Peyer's patch (tissue), 4 donors: ENCODE data around the gene CNKSR3. TPM values are rescaled to one million over a fixed set of nuclear protein-coding genes. Genes with fewer than 3 reads are reported as not detected.

Experiments used
- DNase-seq, 3 donors: peaks; one replicate each; pipeline ENCODE4 v3.0.0-alpha.2; 2017 to 2019
- H3K27ac ChIP-seq, 4 donors: fragments of 200-600 bp; sonication (generic); one replicate each; pipeline ENCODE4 v1.5.1; 2016 to 2019
- H3K27me3 ChIP-seq, 2 donors: fragments of 200-600 bp; sonication (generic); one replicate each; pipeline ENCODE4 v1.5.1; 2019
- H3K36me3 ChIP-seq, 3 donors: fragments of 200-600 bp; sonication (generic); one replicate each; pipeline ENCODE4 v1.5.1; 2016 to 2019
- H3K4me1 ChIP-seq, 4 donors: fragments of 200-600 bp; sonication (generic); one replicate each; pipeline ENCODE4 v1.5.1; 2016 to 2019
- H3K4me3 ChIP-seq, 4 donors: fragments of 200-600 bp; sonication (generic); 1 replicate in 3 of 4; 2 replicates in 1 of 4; pipeline ENCODE4 v1.5.1; 2016 to 2019; ENCODE audit warnings: mild to moderate bottlenecking in 1 of 4
- H3K9me3 ChIP-seq, 4 donors: fragments of 200-600 bp; sonication (generic); one replicate each; pipeline ENCODE4 v1.5.1; 2016 to 2019; ENCODE audit warnings: mild to moderate bottlenecking in 1 of 4
- CTCF ChIP-seq, 6 experiments: fragments of 450-650 bp in 4 of 6; fragments of 200-600 bp in 2 of 6; sonication (generic) in 1 of 6; IDR thresholded peaks; one replicate each; pipeline ENCODE4 v1.5.1; 2017 to 2019; ENCODE audit warnings: antibody characterized with exemption in 6 of 6, mild to moderate bottlenecking in 3 of 6, moderate library complexity in 1 of 6
- POLR2A ChIP-seq, 2 donors: fragments of 450-650 bp; IDR thresholded peaks; one replicate each; pipeline ENCODE4 v1.5.1; 2017; ENCODE audit warnings: antibody characterized with exemption in 2 of 2, mild to moderate bottlenecking in 2 of 2, moderate library complexity in 2 of 2
- total RNA-seq, 4 donors: library from RNA; depleted of rRNA; stranded (reverse); fragments of >200 nt; gene quantifications; one replicate each; pipeline ENCODE4 v1.1.0, GENCODE V29; 2016

The CNKSR3 gene
- total RNA-seq, 4 donors from 2014 or later, result 29.6 to 34.5 (median 30.1) TPM

GRCh38 chr6:154512201-154512600, 1.7 kb upstream of the CNKSR3 start:
- H3K4me1 ChIP-seq, result peaks cover 0 to 20% (median 6%) of the 10 kb centered on the region in 4 donors
- no peaks in the 10 kb centered on the region for H3K9me3 ChIP-seq
- H3K27ac ChIP-seq, result peak overlapping the region in 3 of 4 donors; percentile 81 to 93 (median 89)
- H3K36me3 ChIP-seq, result no peaks in the 10 kb centered on the region
- DNase-seq, result no peak
- peak overlapping the region in 2 of 4 donors; percentile 77 to 86 for H3K4me3 ChIP-seq
- no peaks in the 10 kb centered on the region for H3K27me3 ChIP-seq
- TF ChIP-seq POLR2A (IDR thresholded peaks at IDR 0.05), result no peak

- Histone ChIP-seq H3K4me1 (peaks cover 0 to 23% (median 6%) of the 10 kb centered on the region in 4 donors), H3K27ac (peak overlapping the region in 3 of 4 donors; percentile 81 to 93 (median 89))
These were observed 1.3 kb upstream of the CNKSR3 start for GRCh38 chr6:154511791-154512190.

GRCh38 chr6:154509421-154510143, 903 bp downstream of the CNKSR3 start:
- Histone ChIP-seq H3K4me3 (peak overlapping the region; percentile 46 to 86 (median 63)), H3K9me3 (no peaks in the 10 kb centered on the region), H3K27ac (peak overlapping the region; percentile 70 to 93 (median 85)), H3K4me1 (peaks cover 0 to 36% (median 6%) of the 10 kb centered on the region in 4 donors), H3K36me3 (no peaks in the 10 kb centered on the region), H3K27me3 (no peaks in the 10 kb centered on the region)
- DNase-seq, result peak in 2 of 3 donors; percentile 51 to 67
- no peak for TF ChIP-seq POLR2A (IDR thresholded peaks at IDR 0.05)
- TF ChIP-seq CTCF (IDR thresholded peaks at IDR 0.05), result no peak

More at GRCh38 chr6:154511791-154512190, 1.3 kb upstream of the CNKSR3 start:
- TF ChIP-seq CTCF (IDR thresholded peaks at IDR 0.05) (no peak), POLR2A (IDR thresholded peaks at IDR 0.05) (no peak)
- peak overlapping the region in 2 of 4 donors; percentile 77 to 86 for H3K4me3 ChIP-seq
- no peaks in the 10 kb centered on the region for H3K9me3 ChIP-seq
- no peak for DNase-seq
- no peaks in the 10 kb centered on the region for H3K36me3 ChIP-seq
- H3K27me3 ChIP-seq, result no peaks in the 10 kb centered on the region

- H3K4me1 ChIP-seq, result peaks cover 0 to 38% (median 5%) of the 10 kb centered on the region in 4 donors
- peak in 1 of 3 donors; percentile 71 for DNase-seq
- H3K27me3 ChIP-seq, result no peaks in the 10 kb centered on the region
- H3K4me3 ChIP-seq, result peak overlapping the region; percentile 46 to 86 (median 63)
- peak in 1 of 2 donors; percentile 57 for TF ChIP-seq POLR2A (IDR thresholded peaks at IDR 0.05)
- TF ChIP-seq CTCF (IDR thresholded peaks at IDR 0.05), result no peak
- no peaks in the 10 kb centered on the region for H3K9me3 ChIP-seq
- H3K27ac ChIP-seq, result peak overlapping the region; percentile 70 to 93 (median 85)
- H3K36me3 ChIP-seq, result no peaks in the 10 kb centered on the region
These were observed 1.7 kb downstream of the CNKSR3 start for GRCh38 chr6:154508573-154509375.

GRCh38 chr6:154506991-154507898, 3.2 kb downstream of the CNKSR3 start:
- DNase-seq, result no peak
- H3K4me3 ChIP-seq, result peak overlapping the region in 2 of 4 donors; percentile 77 to 86
- H3K27me3 ChIP-seq, result no peaks in the 10 kb centered on the region
- no peaks in the 10 kb centered on the region for H3K36me3 ChIP-seq
- peaks cover 0 to 50% (median 4%) of the 10 kb centered on the region in 4 donors for H3K4me1 ChIP-seq
- TF ChIP-seq POLR2A (IDR thresholded peaks at IDR 0.05) (peak; percentile 24 to 25), CTCF (IDR thresholded peaks at IDR 0.05) (no peak)
- peak overlapping the region in 3 of 4 donors; percentile 81 to 93 (median 89) for H3K27ac ChIP-seq
- H3K9me3 ChIP-seq, result no peaks in the 10 kb centered on the region
